ENCODE results near the gene OCA2. TPM values are rescaled to one million over a fixed set of nuclear protein-coding genes. Genes with fewer than 3 reads are reported as not detected.

Gene OCA2
- polyA plus RNA-seq, 1 experiment = not detected

- H3K9me3 ChIP-seq (ENCODE audit: control insufficient read depth, insufficient read depth, low read length) = peaks cover 11% of the 10 kb centered on the region
Measured at GRCh38 chr15:27894645-27895044, 204.5 kb downstream of the OCA2 start.

GRCh38 chr15:27889258-27889657 lies 209.9 kb downstream of the OCA2 start:
- no peak for DNase-seq (ENCODE audit: low read depth, low spot score)
- ChIA-PET POLR2A (no interaction called here), CTCF (no interaction called here)
- H3K27ac ChIP-seq (ENCODE audit: low read depth, low read length) = no peak overlapping the region
- H3K27me3 ChIP-seq (ENCODE audit: control insufficient read depth, insufficient read depth, low read length) = no peaks in the 10 kb centered on the region
- H3K4me3 ChIP-seq (ENCODE audit: low read depth, low read length) = no peak overlapping the region
- TF ChIP-seq CTCF (IDR thresholded peaks at IDR 0.05; ENCODE audit: low read depth, low read length) = no peak
- peaks cover 11% of the 10 kb centered on the region; the same call in 1 of the 2 replicates for H3K9me3 ChIP-seq (ENCODE audit: control insufficient read depth, insufficient read depth, low read length)

More at GRCh38 chr15:27894645-27895044, 204.5 kb downstream of the OCA2 start:
- ChIA-PET POLR2A (no interaction called here), CTCF (no interaction called here)
- no peak for DNase-seq (ENCODE audit: low read depth, low spot score)
- TF ChIP-seq CTCF (IDR thresholded peaks at IDR 0.05; ENCODE audit: low read depth, low read length) = no peak
- Histone ChIP-seq H3K27ac (ENCODE audit: low read depth, low read length) (no peak overlapping the region), H3K27me3 (ENCODE audit: control insufficient read depth, insufficient read depth, low read length) (no peaks in the 10 kb centered on the region), H3K4me3 (ENCODE audit: low read depth, low read length) (no peak overlapping the region)

GRCh38 chr15:27885201-27885600 lies 213.9 kb downstream of the OCA2 start:
- no peaks in the 10 kb centered on the region for H3K27me3 ChIP-seq (ENCODE audit: control insufficient read depth, insufficient read depth, low read length)

GRCh38 chr15:27884726-27885125 lies 214.4 kb downstream of the OCA2 start:
- Histone ChIP-seq H3K27ac (ENCODE audit: low read depth, low read length) (no peak overlapping the region), H3K4me3 (ENCODE audit: low read depth, low read length) (no peak overlapping the region), H3K27me3 (ENCODE audit: control insufficient read depth, insufficient read depth, low read length) (no peaks in the 10 kb centered on the region), H3K9me3 (ENCODE audit: control insufficient read depth, insufficient read depth, low read length) (peaks cover 8% of the 10 kb centered on the region; the same call in 1 of the 2 replicates)
- ChIA-PET CTCF (no interaction called here), POLR2A (no interaction called here)
- TF ChIP-seq CTCF (IDR thresholded peaks at IDR 0.05; ENCODE audit: low read depth, low read length) = no peak
- DNase-seq (ENCODE audit: low read depth, low spot score) = no peak

More at GRCh38 chr15:27885201-27885600, 213.9 kb downstream of the OCA2 start:
- H3K9me3 ChIP-seq (ENCODE audit: control insufficient read depth, insufficient read depth, low read length) = peaks cover 9% of the 10 kb centered on the region; the same call in 1 of the 2 replicates
- ChIA-PET POLR2A (no interaction called here), CTCF (no interaction called here)
- DNase-seq (ENCODE audit: low read depth, low spot score) = no peak
- no peak overlapping the region for H3K4me3 ChIP-seq (ENCODE audit: low read depth, low read length)
- TF ChIP-seq CTCF (IDR thresholded peaks at IDR 0.05; ENCODE audit: low read depth, low read length) = no peak
- H3K27ac ChIP-seq (ENCODE audit: low read depth, low read length) = no peak overlapping the region

- DNase-seq (ENCODE audit: low read depth, low spot score) = no peak
- no peaks in the 10 kb centered on the region for H3K27me3 ChIP-seq (ENCODE audit: control insufficient read depth, insufficient read depth, low read length)
- ChIA-PET POLR2A (no interaction called here), CTCF (no interaction called here)
- H3K9me3 ChIP-seq (ENCODE audit: control insufficient read depth, insufficient read depth, low read length) = no peaks in the 10 kb centered on the region
- no peak overlapping the region for H3K4me3 ChIP-seq (ENCODE audit: low read depth, low read length)
- no peak overlapping the region for H3K27ac ChIP-seq (ENCODE audit: low read depth, low read length)
- TF ChIP-seq CTCF (IDR thresholded peaks at IDR 0.05; ENCODE audit: low read depth, low read length) = no peak
Measured at GRCh38 chr15:27878841-27879240, 220.3 kb downstream of the OCA2 start.
